Keratinocyte (primary cell): ENCODE measurements around the gene COX5A. TPM values are rescaled to one million over a fixed set of nuclear protein-coding genes. Genes with fewer than 3 reads are reported as not detected.

Experiments used
- DNase-seq: peaks from one replicate; pipeline ENCODE4 v3.0.0-alpha.2; 2011; ENCODE audit warnings: low read depth, missing footprints, low spot score
- FAIRE-seq: peaks from 2 replicates; lab custom pipeline; 2011; peaks lifted over from hg19 to GRCh38; lab: Jason Lieb, UNC
- H2AFZ ChIP-seq: 2 replicates; pipeline ENCODE4 v1.6.0; 2012; ENCODE audit warnings: low read length, control low read depth, inconsistent platforms; ENCODE audit not compliant: control insufficient read depth
- H3K27ac ChIP-seq: 2 replicates; pipeline ENCODE4 v1.5.1; 2011; ENCODE audit warnings: low read length; ENCODE audit not compliant: control insufficient read depth, insufficient read depth
- H3K27me3 ChIP-seq: 3 replicates; pipeline ENCODE4 v1.6.0; 2011; ENCODE audit warnings: low read length; ENCODE audit not compliant: control insufficient read depth, insufficient read depth; ENCODE audit errors: extremely low read depth
- H3K36me3 ChIP-seq, 2 experiments: 2 replicates in 1 of 2; 3 replicates in 1 of 2; pipeline ENCODE4 v1.5.1; 2011; ENCODE audit warnings: low read length in 2 of 2, mild to moderate bottlenecking in 1 of 2; ENCODE audit not compliant: control insufficient read depth in 2 of 2, insufficient read depth in 2 of 2; ENCODE audit errors: extremely low read depth in 1 of 2
- H3K4me1 ChIP-seq: 3 replicates; pipeline ENCODE4 v1.5.1; 2011; ENCODE audit warnings: low read length; ENCODE audit not compliant: control insufficient read depth, insufficient read depth; ENCODE audit errors: extremely low read depth
- H3K4me2 ChIP-seq: 3 replicates; pipeline ENCODE4 v1.6.0; 2011; ENCODE audit warnings: low read depth, low read length; ENCODE audit not compliant: control insufficient read depth, insufficient read depth; ENCODE audit errors: extremely low read depth
- H3K4me3 ChIP-seq, 3 experiments: fragments of 200-600 bp in 1 of 3; sonication (generic) in 1 of 3; 2 replicates in 2 of 3; 3 replicates in 1 of 3; pipeline ENCODE4 v1.5.1; 2011 to 2016; ENCODE audit warnings: low read length in 3 of 3, mild to moderate bottlenecking in 3 of 3, control low read depth in 2 of 3, inconsistent platforms in 1 of 3, low read depth in 1 of 3, mixed read lengths in 1 of 3, mixed run types in 1 of 3, moderate library complexity in 1 of 3; ENCODE audit not compliant: control insufficient read depth in 2 of 3, insufficient read depth in 2 of 3; ENCODE audit errors: extremely low read depth in 1 of 3
- H3K79me2 ChIP-seq: 2 replicates; pipeline ENCODE4 v1.6.0; 2012; ENCODE audit warnings: low read length; ENCODE audit not compliant: control insufficient read depth, insufficient read depth
- H3K9ac ChIP-seq: 3 replicates; pipeline ENCODE4 v1.6.0; 2011; ENCODE audit warnings: low read length; ENCODE audit not compliant: control insufficient read depth, insufficient read depth; ENCODE audit errors: extremely low read depth
- H3K9me1 ChIP-seq: 3 replicates; pipeline ENCODE4 v1.6.0; 2011; ENCODE audit warnings: low read length; ENCODE audit not compliant: control insufficient read depth, insufficient read depth; ENCODE audit errors: extremely low read depth
- H3K9me3 ChIP-seq: 2 replicates; pipeline ENCODE4 v1.5.1; 2012; ENCODE audit warnings: low read depth, low read length; ENCODE audit not compliant: control insufficient read depth
- H4K20me1 ChIP-seq: 3 replicates; pipeline ENCODE4 v1.6.0; 2011; ENCODE audit warnings: low read length; ENCODE audit not compliant: control insufficient read depth, insufficient read depth; ENCODE audit errors: extremely low read depth
- CTCF ChIP-seq, 3 experiments: IDR thresholded peaks in 1 of 3; conservative IDR thresholded peaks in 1 of 3; optimal IDR thresholded peaks in 1 of 3; 2 replicates in 2 of 3; 3 replicates in 1 of 3; pipeline versions ENCODE3 to v1.5.1; 2011; ENCODE audit warnings: low read length in 3 of 3, mild to moderate bottlenecking in 3 of 3, moderate library complexity in 2 of 3, control low read depth in 1 of 3, inconsistent platforms in 1 of 3; ENCODE audit not compliant: insufficient read depth in 2 of 3; ENCODE audit errors: extremely low read depth in 1 of 3
- EZH2 ChIP-seq: IDR thresholded peaks from one replicate; pipeline ENCODE4 v1.6.1; 2012; ENCODE audit warnings: inconsistent platforms, mild to moderate bottlenecking, low read length, moderate library complexity
- dilution Hi-C: fragments of 300-500 bp; cut with MboI; formaldehyde crosslinking; loops from one replicate; pipeline ENCODE4 v1.7.0; 2020; ENCODE audit warnings: low sequenced_read_pairs; ENCODE audit not compliant: extremely low pct_ligation_motif_present
- polyA plus RNA-seq, 5 experiments: library from polyadenylated mRNA; depleted of rRNA in 3 of 5; stranded (reverse) in 3 of 5; stranded (forward) in 1 of 5; unstranded in 1 of 5; fragments of >200 nt; gene quantifications; 1 replicate in 1 of 5; 2 replicates in 3 of 5; 3 replicates in 1 of 5; pipeline versions ENCODE4 v1.2.1 to v1.2.3, GENCODE V29; 2011 to 2012; ENCODE audit warnings: missing spikeins in 2 of 5, low read depth in 1 of 5, low replicate concordance in 1 of 5

The COX5A gene
- polyA plus RNA-seq, 1 donor (not counting 4 experiments of a cell fraction or from before 2014, with no cell fraction given) = 217 TPM

DNA sequence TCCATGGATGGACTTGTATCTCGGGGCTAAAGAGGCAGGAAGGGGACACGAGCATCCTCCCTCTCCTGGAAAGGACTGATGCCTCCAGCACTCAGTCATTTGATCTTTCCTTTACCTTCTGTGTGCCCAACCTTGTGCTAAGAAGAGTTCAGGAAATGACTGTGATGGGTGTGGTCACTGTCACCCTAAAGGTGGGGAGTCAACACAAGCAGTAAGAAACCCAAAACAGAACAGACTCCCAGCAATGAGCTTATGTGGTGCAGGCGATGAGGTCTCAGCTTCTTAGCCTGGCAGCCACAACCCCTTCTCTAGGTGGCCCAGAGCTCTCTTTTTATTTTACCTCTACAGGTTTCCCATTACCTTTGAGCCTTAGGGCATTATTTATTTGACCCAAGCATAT lies 44.2 kb downstream of the COX5A start:
- H3K4me1 ChIP-seq = peaks cover 24% of the 10 kb centered on the region
- H3K4me2 ChIP-seq = no peak overlapping the region
- peaks cover 6 to 10% of the 10 kb centered on the region in 2 experiments for H3K36me3 ChIP-seq

GRCh38 chr15:74892931-74893330 lies 44.9 kb downstream of the COX5A start:
- Histone ChIP-seq H3K79me2 (peaks cover 6% of the 10 kb centered on the region), H3K36me3 (peaks cover 6 to 10% of the 10 kb centered on the region in 2 experiments), H3K27me3 (no peaks in the 10 kb centered on the region), H3K27ac (no peak overlapping the region), H3K4me1 (peaks cover 24% of the 10 kb centered on the region), H2AFZ (no peak overlapping the region), H3K4me3 (no peak overlapping the region), H3K9ac (no peak overlapping the region), H3K9me1 (no peaks in the 10 kb centered on the region), H3K9me3 (no peaks in the 10 kb centered on the region), H4K20me1 (no peaks in the 10 kb centered on the region), H3K4me2 (no peak overlapping the region)
- TF ChIP-seq EZH2 (no peak), CTCF (optimal IDR thresholded peaks at IDR 0.05 in 1 of 3, IDR thresholded peaks at IDR 0.05 in 1 of 3, conservative IDR thresholded peaks at IDR 0.05 in 1 of 3; ENCODE audit: extremely low read depth in 1 of 3, insufficient read depth in 2 of 3, low read length in 3 of 3) (no peak)
- no peak for DNase-seq
- no peak for FAIRE-seq
- dilution Hi-C loops = no loop called here

More for the DNA sequence above, 44.2 kb downstream of the COX5A start:
- Histone ChIP-seq H3K9me3 (no peaks in the 10 kb centered on the region), H3K79me2 (peaks cover 6% of the 10 kb centered on the region), H3K9me1 (no peaks in the 10 kb centered on the region), H3K27me3 (no peaks in the 10 kb centered on the region), H3K4me3 (no peak overlapping the region), H3K9ac (no peak overlapping the region), H2AFZ (no peak overlapping the region), H4K20me1 (no peaks in the 10 kb centered on the region), H3K27ac (no peak overlapping the region)
- FAIRE-seq (no peak), DNase-seq (no peak)
- TF ChIP-seq EZH2 = no peak
- TF ChIP-seq CTCF (optimal IDR thresholded peaks at IDR 0.05 in 1 of 3, IDR thresholded peaks at IDR 0.05 in 1 of 3, conservative IDR thresholded peaks at IDR 0.05 in 1 of 3; ENCODE audit: extremely low read depth in 1 of 3, insufficient read depth in 2 of 3, low read length in 3 of 3) = no peak
- dilution Hi-C loops = no loop called here
